A673 (cell line): ENCODE data around the gene PSMC4.

ENCODE experiments used
- EZH2 ChIP-seq: fragments of 200-600 bp; sonication (generic); IDR thresholded peaks from 2 replicates; pipeline ENCODE4 v1.6.1; 2017; ENCODE audit warnings: borderline replicate concordance, low read depth, mild to moderate bottlenecking, mixed read lengths, antibody characterized with exemption, low read length; ENCODE audit not compliant: poor library complexity, severe bottlenecking
- TF ChIP-seq, protein P1 (sequence below): fragments of 300-800, 200-600 bp; sonication (generic); conservative IDR thresholded peaks from 2 replicates; pipeline ENCODE4 v1.5.1; 2017; ENCODE audit warnings: low read depth, mild to moderate bottlenecking, antibody characterized with exemption, low read length, moderate library complexity, mixed read lengths

DNA sequence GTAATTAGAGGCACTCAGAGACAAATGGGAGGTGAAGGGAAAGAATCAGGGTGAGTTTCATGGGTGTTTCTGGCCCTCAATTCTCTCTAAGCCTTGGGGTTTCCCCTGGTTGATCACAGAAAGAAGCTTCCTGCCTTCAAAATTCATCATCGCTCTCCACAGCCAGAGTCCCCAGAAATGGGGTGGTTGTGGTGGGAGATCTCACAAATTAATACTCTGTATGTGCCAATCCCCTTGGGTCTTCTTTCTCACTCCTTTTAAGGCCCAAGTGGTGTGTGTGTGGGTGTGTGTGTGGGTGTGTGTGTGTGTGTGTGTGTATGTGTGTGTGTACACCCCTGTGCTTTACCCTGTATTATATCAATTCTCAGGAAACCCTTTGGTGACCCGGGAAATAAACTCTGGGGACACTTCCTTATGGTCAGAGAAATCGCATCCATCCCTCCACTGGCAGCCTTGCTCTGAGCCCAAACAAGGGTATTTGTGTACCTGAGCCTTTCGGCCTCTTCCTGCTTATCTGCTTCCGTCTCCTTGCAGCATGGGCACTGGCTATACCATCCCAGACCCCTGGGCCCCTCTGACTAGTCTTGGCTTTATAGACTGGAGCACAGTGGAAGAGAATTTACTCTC lies 33.8 kb upstream of the PSMC4 start:
- no peak for TF ChIP-seq EZH2
- TF ChIP-seq, protein P1, sequence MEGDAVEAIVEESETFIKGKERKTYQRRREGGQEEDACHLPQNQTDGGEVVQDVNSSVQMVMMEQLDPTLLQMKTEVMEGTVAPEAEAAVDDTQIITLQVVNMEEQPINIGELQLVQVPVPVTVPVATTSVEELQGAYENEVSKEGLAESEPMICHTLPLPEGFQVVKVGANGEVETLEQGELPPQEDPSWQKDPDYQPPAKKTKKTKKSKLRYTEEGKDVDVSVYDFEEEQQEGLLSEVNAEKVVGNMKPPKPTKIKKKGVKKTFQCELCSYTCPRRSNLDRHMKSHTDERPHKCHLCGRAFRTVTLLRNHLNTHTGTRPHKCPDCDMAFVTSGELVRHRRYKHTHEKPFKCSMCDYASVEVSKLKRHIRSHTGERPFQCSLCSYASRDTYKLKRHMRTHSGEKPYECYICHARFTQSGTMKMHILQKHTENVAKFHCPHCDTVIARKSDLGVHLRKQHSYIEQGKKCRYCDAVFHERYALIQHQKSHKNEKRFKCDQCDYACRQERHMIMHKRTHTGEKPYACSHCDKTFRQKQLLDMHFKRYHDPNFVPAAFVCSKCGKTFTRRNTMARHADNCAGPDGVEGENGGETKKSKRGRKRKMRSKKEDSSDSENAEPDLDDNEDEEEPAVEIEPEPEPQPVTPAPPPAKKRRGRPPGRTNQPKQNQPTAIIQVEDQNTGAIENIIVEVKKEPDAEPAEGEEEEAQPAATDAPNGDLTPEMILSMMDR, result no peak
